PC-3 (cell line): Measurements from ENCODE around the gene CES3. TPM values are rescaled to one million over a fixed set of nuclear protein-coding genes. Genes with fewer than 3 reads are reported as not detected.

Experiments used
- ATAC-seq: fragments of 200-7000 bp; cut with Tn5 transposase; 2 replicates; pipeline ENCODE4 v1.9.1; 2020; ENCODE audit warnings: mild to moderate bottlenecking, moderate library complexity
- BruUV-seq: library from RNA; stranded (reverse); fragments of 400-500 nt; replicated peaks from 2 replicates; lab custom pipeline; 2021; lab: Mats Ljungman, UMichigan
- CTCF ChIA-PET: fragments of 300-600 bp; sonication (Branson Sonifier 250); formaldehyde crosslinking; loops from one replicate; lab custom pipeline; 2022; ENCODE audit warnings: antibody characterized with exemption; lab: Charles Lee
- POLR2A ChIA-PET: fragments of 300-600 bp; sonication (Branson Sonifier 250); formaldehyde crosslinking; loops from one replicate; lab custom pipeline; 2022; ENCODE audit warnings: antibody characterized with exemption; ENCODE audit not compliant: unreplicated experiment; lab: Charles Lee
- DNase-seq: peaks from one replicate; pipeline ENCODE4 v3.0.0-alpha.2; 2015
- H2AFZ ChIP-seq: fragments of 300-600 bp; sonication (generic); 2 replicates; pipeline ENCODE4 v1.6.0; 2016; ENCODE audit warnings: antibody characterized with exemption, low read length
- H3F3A ChIP-seq: fragments of 300-600 bp; sonication (generic); one replicate; pipeline ENCODE4 v1.6.0; 2017; ENCODE audit warnings: antibody characterized with exemption, low read length, control low read depth, mild to moderate bottlenecking; ENCODE audit not compliant: unreplicated experiment
- H3K27ac ChIP-seq: fragments of 300-600 bp; sonication (generic); 2 replicates; pipeline ENCODE4 v1.5.1; 2016; ENCODE audit warnings: mild to moderate bottlenecking, low read length
- H3K27me3 ChIP-seq: fragments of 300-600 bp; sonication (generic); 2 replicates; pipeline ENCODE4 v1.6.1; 2016; ENCODE audit warnings: low read length, mixed read lengths
- H3K36me3 ChIP-seq: fragments of 300-600 bp; sonication (generic); 2 replicates; pipeline ENCODE4 v1.6.1; 2016; ENCODE audit warnings: low read depth, mixed run types, low read length, mixed read lengths
- H3K4me1 ChIP-seq: fragments of 300-600 bp; sonication (generic); 2 replicates; pipeline ENCODE4 v1.5.1; 2016; ENCODE audit warnings: low read length; ENCODE audit not compliant: insufficient read depth
- H3K4me2 ChIP-seq: fragments of 300-600 bp; sonication (generic); 2 replicates; pipeline ENCODE4 v1.6.0; 2016; ENCODE audit warnings: low read length
- H3K4me3 ChIP-seq: fragments of 300-600 bp; sonication (generic); 2 replicates; pipeline ENCODE4 v1.5.1; 2016; ENCODE audit warnings: mild to moderate bottlenecking, low read length, mixed read lengths
- H3K79me2 ChIP-seq: fragments of 300-600 bp; sonication (generic); 2 replicates; pipeline ENCODE4 v1.6.1; 2017; ENCODE audit warnings: low read length, mixed read lengths
- H3K9ac ChIP-seq: fragments of 300-600 bp; sonication (generic); 2 replicates; pipeline ENCODE4 v1.6.0; 2016; ENCODE audit warnings: mild to moderate bottlenecking, low read length
- H3K9me2 ChIP-seq: fragments of 300-600 bp; sonication (generic); replicated peaks from 2 replicates; pipeline ENCODE4 v1.6.1; 2016; ENCODE audit warnings: mixed run types, low read length, mixed read lengths
- H3K9me3 ChIP-seq: fragments of 300-600 bp; sonication (generic); 2 replicates; pipeline ENCODE4 v1.6.1; 2016; ENCODE audit warnings: low read length, mixed read lengths
- H4K20me1 ChIP-seq: fragments of 300-600 bp; sonication (generic); 2 replicates; pipeline ENCODE4 v1.6.1; 2016; ENCODE audit warnings: low read length, mixed read lengths
- CTCF ChIP-seq: fragments of 300-600 bp; sonication (generic); conservative IDR thresholded peaks from 2 replicates; pipeline ENCODE4 v1.5.1; 2017; ENCODE audit warnings: antibody characterized with exemption, low read depth, mild to moderate bottlenecking, low read length
- EZH2 ChIP-seq: fragments of 300-600 bp; sonication (generic); IDR thresholded peaks from one replicate; pipeline ENCODE4 v1.6.1; 2017; ENCODE audit warnings: antibody characterized with exemption, mild to moderate bottlenecking, low read length; ENCODE audit not compliant: unreplicated experiment
- EZH2phosphoT487 ChIP-seq: fragments of 300-600 bp; sonication (generic); IDR thresholded peaks from 2 replicates; pipeline ENCODE4 v1.6.1; 2018; ENCODE audit warnings: mild to moderate bottlenecking, antibody characterized with exemption, low read length, borderline replicate concordance
- intact Hi-C: fragments of 100-400 bp; cut with micrococcal nuclease; formaldehyde crosslinking; loops from 2 replicates; pipeline ENCODE4 v1.9.0; 2023
- total RNA-seq: library from RNA; depleted of rRNA; stranded (reverse); fragments of >200 nt; gene quantifications from 2 replicates; pipeline ENCODE4 v1.2.3, GENCODE V29; 2014

Gene CES3
- total RNA-seq, 1 experiment from 2014 or later = 0.26 TPM

DNA sequence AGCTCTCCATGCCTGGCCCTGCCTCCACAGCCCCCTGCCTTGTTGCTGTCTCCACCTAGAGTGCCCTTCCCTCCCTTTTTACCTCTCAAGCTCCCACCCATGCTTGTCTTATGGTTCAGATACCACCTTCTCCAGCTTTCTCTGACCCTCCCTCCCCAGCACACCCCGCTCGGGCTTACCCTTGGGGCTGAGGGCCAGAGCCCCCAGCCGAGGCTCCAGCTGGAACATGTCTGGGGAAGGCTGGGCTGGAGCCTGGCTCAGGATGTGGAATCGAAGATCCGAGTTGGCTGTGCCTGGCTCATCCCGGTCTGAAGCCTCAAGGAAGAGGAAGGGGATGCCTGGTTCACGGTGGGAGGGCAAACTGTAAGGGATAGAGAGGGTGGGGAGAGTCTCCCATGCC is 46.0 kb upstream of the CES3 start:
- Histone ChIP-seq H3K27me3 (no peaks in the 10 kb centered on the region), H2AFZ (no peak overlapping the region), H4K20me1 (no peaks in the 10 kb centered on the region), H3K36me3 (no peaks in the 10 kb centered on the region), H3K79me2 (no peaks in the 10 kb centered on the region), H3K4me3 (no peak overlapping the region), H3K27ac (no peak overlapping the region), H3K4me2 (no peak overlapping the region), H3F3A (no peaks in the 10 kb centered on the region), H3K9ac (no peak overlapping the region), H3K4me1 (no peaks in the 10 kb centered on the region), H3K9me3 (no peaks in the 10 kb centered on the region), H3K9me2 (no peaks in the 10 kb centered on the region)
- POLR2A ChIA-PET = no interaction called here
- TF ChIP-seq EZH2phosphoT487 (no peak), CTCF (no peak), EZH2 (no peak)
- no TSS peak for BruUV-seq
- DNase-seq = no peak
- no peak for ATAC-seq
- CTCF ChIA-PET = no interaction called here
- intact Hi-C loops = no loop called here

DNA sequence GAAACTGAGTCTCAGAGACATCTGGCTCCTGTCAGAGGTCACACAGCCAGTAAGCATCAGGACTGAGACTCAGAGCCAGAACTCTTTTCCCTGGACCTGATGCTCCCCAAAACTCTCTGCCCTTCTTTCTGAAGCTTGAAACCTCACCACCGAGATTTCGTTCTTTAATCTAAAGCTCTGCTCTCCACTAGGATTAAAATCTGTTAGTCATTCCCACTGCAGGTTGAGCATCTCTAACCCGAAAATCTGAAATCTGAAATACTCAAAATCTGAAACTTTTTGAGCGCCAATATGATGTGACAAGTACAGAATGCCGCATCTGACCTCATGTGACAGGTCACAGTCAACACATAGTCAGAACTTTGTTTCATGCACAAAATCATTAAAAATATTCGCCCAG is 44.5 kb upstream of the CES3 start:
- ChIA-PET POLR2A (interaction anchor here (0.6 kb wide), 1 partner anchor 121 kb away, joined by 3 read pairs; no protein-coding TSS in a partner anchor), CTCF (no interaction called here)

More for the DNA sequence above, 44.5 kb upstream of the CES3 start:
- BruUV-seq = no TSS peak
- H2AFZ ChIP-seq = no peak overlapping the region
- no peak overlapping the region for H3K4me3 ChIP-seq
- H3K9me3 ChIP-seq = no peaks in the 10 kb centered on the region
- no peak overlapping the region for H3K9ac ChIP-seq
- H3K4me1 ChIP-seq = no peaks in the 10 kb centered on the region
- H3K4me2 ChIP-seq = no peak overlapping the region
- DNase-seq = no peak
- H3K36me3 ChIP-seq = no peaks in the 10 kb centered on the region
- H3K79me2 ChIP-seq = no peaks in the 10 kb centered on the region
- no peak overlapping the region for H3K27ac ChIP-seq
- intact Hi-C loops = no loop called here
- no peaks in the 10 kb centered on the region for H3F3A ChIP-seq
- TF ChIP-seq CTCF (no peak), EZH2phosphoT487 (no peak), EZH2 (no peak)
- no peaks in the 10 kb centered on the region for H3K9me2 ChIP-seq
- no peaks in the 10 kb centered on the region for H4K20me1 ChIP-seq
- no peak for ATAC-seq
- no peaks in the 10 kb centered on the region for H3K27me3 ChIP-seq
